Measurements from ENCODE around the gene SLC13A3.

The SLC13A3 gene

GRCh38 chr20:46569961-46570360 is 81.3 kb downstream of the SLC13A3 start:
- no peak for TF ChIP-seq CTCF (IDR thresholded peaks at IDR 0.05; ENCODE audit: control insufficient read depth, insufficient read depth, low read depth, low read length, missing control alignments)
- H3K4me3 ChIP-seq (ENCODE audit: control insufficient read depth, low read depth, low read length), result no peak overlapping the region
- no peak for DNase-seq (ENCODE audit: low read depth)

GRCh38 chr20:46568570-46569129 is 82.6 kb downstream of the SLC13A3 start:
- no peak overlapping the region for H3K4me3 ChIP-seq (ENCODE audit: control insufficient read depth, low read depth, low read length)
- no peak for TF ChIP-seq CTCF (IDR thresholded peaks at IDR 0.05; ENCODE audit: control insufficient read depth, insufficient read depth, low read depth, low read length, missing control alignments)
- peak; percentile 2 for DNase-seq (ENCODE audit: low read depth)

- no peak overlapping the region for H3K4me3 ChIP-seq (ENCODE audit: control insufficient read depth, low read depth, low read length)
- no peak for TF ChIP-seq CTCF (IDR thresholded peaks at IDR 0.05; ENCODE audit: control insufficient read depth, insufficient read depth, low read depth, low read length, missing control alignments)
- no peak for DNase-seq (ENCODE audit: low read depth)
Observed at GRCh38 chr20:46566125-46566524, 85.1 kb downstream of the SLC13A3 start.

GRCh38 chr20:46564241-46564957 is 86.9 kb downstream of the SLC13A3 start:
- no peak for DNase-seq (ENCODE audit: low read depth)
- TF ChIP-seq CTCF (IDR thresholded peaks at IDR 0.05; ENCODE audit: control insufficient read depth, insufficient read depth, low read depth, low read length, missing control alignments), result no peak
- no peak overlapping the region for H3K4me3 ChIP-seq (ENCODE audit: control insufficient read depth, low read depth, low read length)

- DNase-seq (ENCODE audit: low read depth), result no peak
- no peak for TF ChIP-seq CTCF (IDR thresholded peaks at IDR 0.05; ENCODE audit: control insufficient read depth, insufficient read depth, low read depth, low read length, missing control alignments)
Observed at GRCh38 chr20:46563860-46564221, 87.4 kb downstream of the SLC13A3 start.

GRCh38 chr20:46563170-46563859 is 87.9 kb downstream of the SLC13A3 start:
- H3K4me3 ChIP-seq (ENCODE audit: control insufficient read depth, low read depth, low read length), result no peak overlapping the region
- DNase-seq (ENCODE audit: low read depth), result no peak
- TF ChIP-seq CTCF (IDR thresholded peaks at IDR 0.05; ENCODE audit: control insufficient read depth, insufficient read depth, low read depth, low read length, missing control alignments), result no peak

More at GRCh38 chr20:46563860-46564221, 87.4 kb downstream of the SLC13A3 start:
- H3K4me3 ChIP-seq (ENCODE audit: control insufficient read depth, low read depth, low read length), result no peak overlapping the region

Measured in AG09309 (cell line).